SK-N-MC (cell line): ENCODE results near the gene ZNF335.

Experiments used
- EZH2 ChIP-seq: fragments of 200-600 bp; sonication (generic); IDR thresholded peaks from one replicate; pipeline ENCODE4 v1.6.1; 2017; ENCODE audit warnings: antibody characterized with exemption
- FOXP2 ChIP-seq: optimal IDR thresholded peaks from 2 replicates; pipeline ENCODE3; 2011; ENCODE audit warnings: mild to moderate bottlenecking, moderate library complexity; ENCODE audit not compliant: insufficient read depth; ENCODE audit errors: extremely low read length, control extremely low read depth
- POLR2AphosphoS5 ChIP-seq: IDR thresholded peaks from 2 replicates; pipeline ENCODE4 v1.6.1; 2012; ENCODE audit warnings: mild to moderate bottlenecking, low read depth, low read length, borderline replicate concordance

DNA sequence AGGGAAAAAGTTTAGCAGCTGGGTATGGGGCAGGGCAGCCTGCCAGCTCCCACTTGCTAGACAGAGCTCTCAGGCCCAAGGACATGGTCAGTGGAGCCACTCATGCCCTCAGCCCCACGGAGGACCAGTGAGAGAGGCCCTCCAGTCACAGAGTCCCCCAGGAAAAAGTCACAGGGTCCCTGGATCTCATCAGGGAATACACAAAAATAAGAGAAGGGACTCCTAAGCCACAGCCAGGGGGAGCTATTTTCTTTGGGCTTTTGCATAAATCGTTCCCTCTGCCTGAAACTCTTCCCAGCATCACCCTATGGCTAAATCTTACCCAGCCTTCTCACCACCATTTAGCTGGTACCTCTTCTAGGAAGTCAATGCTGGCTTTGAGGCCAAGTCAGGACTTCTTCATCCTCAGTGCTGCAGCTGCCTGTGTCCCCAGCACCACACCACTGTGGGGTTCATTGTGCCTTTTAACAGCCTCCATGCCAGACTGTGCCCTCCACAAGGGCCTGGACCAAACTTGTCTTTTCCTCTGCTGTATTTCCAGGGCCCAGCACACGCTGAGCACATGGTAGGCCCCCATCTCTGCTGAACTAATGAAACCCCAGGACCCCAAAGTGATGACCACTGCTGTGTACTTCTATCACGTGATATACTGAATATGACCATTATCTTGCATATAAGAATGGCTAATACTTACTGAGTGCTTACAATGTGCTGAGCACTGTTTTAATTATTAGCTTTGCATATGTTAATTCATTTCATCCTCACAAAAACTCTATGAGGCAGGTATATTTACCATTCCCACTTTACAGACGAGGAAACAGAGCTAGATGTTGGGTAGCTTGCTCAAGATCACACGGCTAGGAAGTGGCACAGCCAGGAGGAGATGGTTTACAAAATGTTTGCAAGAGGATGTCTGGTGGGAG lies 2.0 kb downstream of the ZNF335 start:
- no peak for TF ChIP-seq EZH2
- TF ChIP-seq POLR2AphosphoS5 = no peak
- no peak for TF ChIP-seq FOXP2
